IPS-NIHi7 (cell line): Measurements from ENCODE around the gene KCNIP1.
A peak's percentile ranks its signal among the peaks of the same experiment; 100 is the strongest.
"Not testable (repeated sequence)": the region's sequence is repeated elsewhere in the genome, so short reads cannot be mapped to it uniquely, and the experiment has no call there.

Experiments
- DNase-seq: peaks from one replicate; pipeline ENCODE4 v3.0.0; 2012; ENCODE audit warnings: mixed read lengths; ENCODE audit errors: extremely low spot score

The KCNIP1 gene

DNA sequence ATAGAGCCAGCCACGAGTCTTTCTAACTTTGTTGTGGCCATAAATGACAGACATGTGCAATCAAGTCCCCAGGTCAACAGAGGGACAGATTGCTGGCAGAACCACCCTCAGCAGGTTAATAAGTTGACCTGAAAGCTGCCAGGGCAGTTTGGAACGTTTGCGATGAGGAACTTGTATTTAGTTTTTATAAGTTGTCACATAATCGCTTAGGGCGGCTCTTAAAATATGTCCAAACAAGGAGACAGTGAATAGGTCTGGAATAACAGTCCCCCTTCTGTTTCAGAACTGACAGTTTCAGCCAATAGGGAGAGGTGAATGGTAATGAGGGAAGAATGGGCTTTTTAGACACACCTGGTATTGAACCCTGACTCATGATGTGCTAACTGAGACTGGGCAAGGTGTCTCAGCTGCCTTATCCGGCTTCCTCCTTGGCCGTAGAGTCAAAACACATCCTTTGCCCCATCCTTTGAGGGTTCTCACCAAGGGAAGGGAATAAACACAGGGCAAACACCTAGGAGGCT, 246.2 kb downstream of the KCNIP1 start:
- DNase-seq = no peak

DNA sequence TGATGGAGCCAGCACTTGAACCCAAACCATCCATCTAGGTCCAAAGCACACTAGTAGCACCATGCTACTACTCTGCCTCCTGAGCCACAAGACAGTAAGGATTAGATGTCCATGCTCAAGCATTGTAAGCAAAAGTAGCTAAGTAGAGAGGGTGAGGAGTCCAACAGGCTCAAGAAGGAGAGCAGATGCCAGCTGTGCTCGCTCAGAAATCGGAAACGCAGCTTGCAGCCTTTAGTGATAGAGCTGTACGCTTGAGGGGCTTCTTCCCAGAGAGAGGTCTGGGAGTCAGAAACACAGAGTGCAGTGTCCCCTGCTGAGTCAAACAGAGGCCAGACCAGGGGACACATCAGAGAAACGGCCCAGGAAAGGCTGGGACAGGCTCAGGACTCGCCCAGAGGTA, 247.0 kb downstream of the KCNIP1 start:
- no peak for DNase-seq

DNA sequence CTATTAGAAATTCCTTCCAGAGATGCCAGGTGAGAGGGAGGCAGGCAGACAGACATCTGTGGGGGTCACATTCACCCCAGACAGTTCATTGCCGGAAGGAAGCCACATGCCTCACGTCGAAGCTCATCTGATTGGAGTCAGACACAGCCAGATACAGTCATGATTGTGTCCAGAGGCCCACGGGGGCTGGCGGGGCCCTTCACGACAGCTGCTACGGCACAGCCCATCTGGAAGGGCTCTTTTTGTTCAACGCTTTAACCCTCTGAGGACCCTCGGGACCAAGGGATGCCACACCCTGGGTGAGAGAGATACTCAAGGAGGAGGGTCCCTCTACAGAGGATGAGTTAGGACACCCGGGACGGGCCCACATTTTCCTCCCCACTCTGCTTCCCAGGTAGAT, 247.8 kb downstream of the KCNIP1 start:
- no peak for DNase-seq

DNA sequence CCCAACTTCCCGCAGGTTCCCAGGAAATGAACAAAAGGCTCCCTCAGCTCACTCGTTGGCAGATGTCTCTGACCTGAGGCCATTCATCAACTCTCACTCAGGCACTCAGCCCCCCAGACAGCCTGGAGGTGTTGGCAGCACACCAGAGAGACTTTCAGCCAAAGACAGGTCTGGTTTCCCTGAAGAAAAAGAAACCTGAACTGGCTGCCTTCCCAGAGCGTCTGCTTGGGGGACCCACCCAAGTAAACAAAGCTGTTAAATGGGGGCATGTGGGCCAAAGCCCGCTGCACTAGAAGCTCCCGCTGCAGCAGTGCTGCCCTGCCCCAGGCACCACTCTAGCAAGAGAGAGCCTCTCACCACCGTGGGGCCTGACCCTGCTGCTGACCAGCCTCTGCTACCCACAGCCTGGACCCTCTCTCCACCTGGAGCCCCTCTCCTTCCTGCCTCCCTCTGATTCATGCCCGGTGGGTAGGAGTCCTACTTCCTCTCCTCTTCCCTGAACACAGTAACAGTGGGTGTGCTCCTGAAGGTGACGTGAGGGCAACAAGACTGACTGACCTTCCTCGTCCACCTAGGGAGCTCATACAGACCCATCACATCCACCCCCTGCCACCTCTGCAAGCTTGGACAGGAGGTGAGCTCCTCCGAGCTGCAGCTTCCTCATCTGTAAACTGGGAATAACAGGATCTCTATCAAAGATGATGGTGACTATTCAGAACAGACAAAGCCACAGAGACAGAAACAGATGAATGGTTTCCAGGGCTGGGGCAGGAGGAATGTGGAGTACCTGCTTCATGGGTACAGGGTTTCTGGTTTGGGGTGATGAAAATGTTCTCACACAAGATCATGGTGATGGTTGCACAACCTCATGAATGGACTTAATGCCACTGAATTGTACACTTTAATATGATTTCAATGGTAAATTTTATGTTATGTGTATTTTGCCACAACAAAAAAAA, 248.7 kb downstream of the KCNIP1 start:
- no peak for DNase-seq

DNA sequence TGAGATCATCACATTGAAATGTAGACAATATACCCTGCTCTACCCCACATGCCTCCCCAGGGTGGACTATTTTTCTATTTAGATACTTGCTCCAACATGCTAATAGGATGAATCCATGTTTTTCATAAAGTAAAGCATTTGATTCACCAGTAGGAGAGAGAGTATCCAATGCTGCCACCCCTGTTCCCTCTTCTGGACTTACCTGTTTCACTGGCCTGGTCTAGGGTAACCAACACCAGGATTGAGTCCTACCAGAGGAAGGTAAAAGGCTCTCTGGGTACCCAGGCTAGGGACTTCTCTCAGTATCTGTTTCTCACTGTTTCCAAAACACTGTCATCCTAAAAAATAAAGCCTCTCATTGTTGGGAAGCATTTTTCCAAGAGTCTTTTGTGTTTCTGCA, 249.5 kb downstream of the KCNIP1 start:
- no peak for DNase-seq

DNA sequence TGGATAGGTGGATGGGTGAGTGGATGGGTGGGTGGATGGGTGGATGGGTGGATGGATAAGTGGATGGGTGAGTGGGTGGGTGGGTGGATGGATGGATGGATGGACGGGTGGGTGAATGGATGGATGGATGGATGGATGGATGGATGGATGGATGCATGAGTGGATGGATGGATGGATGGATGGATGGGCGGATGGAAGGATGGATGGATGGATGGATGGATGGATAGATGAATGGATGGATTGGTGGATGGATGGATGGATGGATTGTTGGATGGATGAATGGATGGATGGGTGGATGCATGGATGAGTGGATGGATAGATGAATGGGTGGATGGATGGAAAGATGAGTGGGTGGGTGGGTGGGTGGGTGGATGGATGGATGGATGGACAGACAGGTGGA, 250.7 kb downstream of the KCNIP1 start:
- DNase-seq = not testable (repeated sequence)

DNA sequence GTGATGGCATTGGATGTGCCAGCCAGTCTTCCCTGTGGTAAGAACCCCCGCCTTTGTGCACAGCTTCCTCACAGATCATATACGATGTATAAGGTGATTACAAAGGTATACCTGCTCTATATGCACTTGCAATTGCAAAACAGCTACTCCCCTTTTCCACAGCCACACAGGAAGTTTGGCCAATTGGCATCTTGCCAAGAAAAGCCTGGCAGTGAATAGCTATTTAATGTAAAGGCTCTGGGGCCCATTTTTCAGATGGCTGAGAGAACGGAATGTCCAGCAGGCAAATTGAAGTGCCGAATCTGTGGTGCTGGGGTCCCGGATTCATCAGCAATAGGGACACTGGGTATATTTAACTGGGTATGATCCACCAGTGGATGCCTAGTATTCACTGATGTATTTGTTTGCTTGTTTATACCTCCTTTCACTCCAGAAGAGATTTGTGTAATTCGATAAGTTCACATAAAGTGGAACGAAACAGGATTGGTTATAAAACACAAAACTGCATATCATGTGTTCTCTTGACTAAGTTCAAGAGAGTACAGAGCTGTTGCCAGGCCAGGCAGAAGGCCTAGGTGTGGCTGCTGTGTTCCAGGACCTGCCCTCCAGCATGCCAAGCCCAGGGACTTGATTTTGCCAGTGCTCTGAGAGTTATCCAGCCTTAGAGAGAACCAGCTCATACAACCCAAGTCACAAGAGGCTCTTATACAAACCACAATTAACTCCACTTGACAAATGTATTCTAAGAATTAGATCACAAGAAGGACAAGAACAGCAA, 252.0 kb downstream of the KCNIP1 start:
- no peak for DNase-seq

DNA sequence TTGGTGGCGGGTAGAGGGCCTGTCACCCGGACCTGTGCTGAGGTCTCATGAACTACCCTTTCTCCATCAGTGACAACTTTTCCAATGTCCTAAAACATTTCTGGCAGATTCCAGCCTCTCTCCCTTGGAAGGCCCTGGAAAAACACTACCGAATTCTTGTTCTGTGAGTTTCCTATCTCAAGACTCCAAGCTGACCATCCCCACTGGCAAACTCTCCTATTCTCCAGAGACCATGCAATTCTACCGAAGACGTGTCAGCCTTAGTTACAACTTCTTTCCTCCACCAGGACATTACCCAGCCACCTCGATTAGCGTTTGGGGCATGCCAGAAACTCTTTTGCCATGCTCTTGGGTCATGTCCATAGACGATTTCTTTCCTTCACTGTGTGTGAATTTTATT, 252.9 kb downstream of the KCNIP1 start:
- DNase-seq = no peak

DNA sequence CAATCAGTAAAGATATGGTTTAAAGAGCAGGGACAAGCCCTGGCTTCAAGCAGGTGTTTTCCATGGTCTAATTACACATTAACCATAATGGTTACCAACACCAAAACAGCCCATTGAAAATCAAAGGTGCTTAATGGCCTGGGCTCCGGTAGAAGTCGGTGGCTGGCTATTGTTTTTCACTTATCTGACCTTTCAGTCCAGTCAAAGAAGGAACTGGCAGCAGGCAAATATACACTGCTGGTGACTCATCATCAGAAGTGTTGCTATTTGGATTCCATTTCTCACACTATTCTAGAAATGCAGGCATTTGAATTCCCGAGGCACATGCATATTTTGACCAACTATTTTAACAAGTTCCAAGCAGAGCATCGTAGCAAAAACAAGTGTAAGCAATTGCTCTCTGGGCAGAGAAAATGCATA, 253.4 kb downstream of the KCNIP1 start:
- DNase-seq = no peak

DNA sequence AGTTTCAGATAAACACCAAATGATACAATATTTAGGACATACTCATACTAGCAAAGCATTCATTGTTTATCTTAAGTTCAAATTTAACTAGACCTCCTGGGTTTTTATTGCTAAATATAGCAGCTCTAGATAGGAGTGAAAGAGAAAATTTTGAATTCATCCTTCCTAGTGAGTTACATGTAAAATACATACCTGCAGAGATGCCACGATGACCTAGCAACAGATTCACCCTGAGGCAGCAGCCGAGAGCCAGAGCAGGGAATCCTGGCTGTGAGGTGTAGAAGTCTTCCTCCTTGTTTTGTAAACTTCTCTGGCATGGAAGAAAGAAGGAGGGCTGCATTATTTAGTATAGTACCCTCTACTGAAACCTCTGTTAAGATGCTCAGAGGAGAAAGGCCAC, 253.8 kb downstream of the KCNIP1 start:
- no peak for DNase-seq

DNA sequence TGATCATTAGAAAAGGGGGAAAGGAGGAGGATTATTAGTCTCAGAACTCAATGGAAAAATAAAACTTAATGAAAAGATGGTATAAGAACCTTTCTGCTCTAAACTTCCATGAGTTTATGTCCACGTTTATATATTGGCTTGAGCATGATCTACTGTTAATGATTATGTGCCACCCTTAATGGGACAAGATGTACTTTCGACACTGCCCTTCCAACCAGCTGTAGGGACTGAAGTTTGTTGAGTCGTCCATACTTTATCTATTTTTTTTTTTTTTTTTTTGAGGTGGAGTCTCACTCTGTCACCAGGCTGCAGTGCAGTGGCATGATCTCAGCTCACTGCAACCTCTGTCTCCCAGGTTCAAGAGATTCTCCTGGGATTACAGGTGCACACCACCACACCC, 254.7 kb downstream of the KCNIP1 start:
- DNase-seq = no peak

DNA sequence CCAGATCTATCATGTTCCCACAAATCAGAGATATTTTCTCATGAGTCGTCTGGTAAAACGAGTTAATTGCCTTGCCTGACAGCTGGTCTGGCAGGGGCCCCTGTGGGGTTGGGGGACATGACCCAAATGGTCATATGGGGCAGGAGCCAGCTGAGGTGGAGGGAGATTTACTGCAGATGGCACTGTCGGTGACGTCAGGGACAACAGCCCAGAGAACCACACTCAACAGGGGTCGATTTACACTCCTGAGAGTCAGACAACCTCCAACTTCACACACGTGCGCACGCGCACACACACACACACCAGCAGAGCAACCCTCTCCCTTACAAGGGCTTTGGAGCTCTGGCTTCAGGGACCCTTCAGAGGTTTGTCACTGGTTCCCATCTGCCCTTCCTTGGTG, 256.3 kb downstream of the KCNIP1 start:
- no peak for DNase-seq

DNA sequence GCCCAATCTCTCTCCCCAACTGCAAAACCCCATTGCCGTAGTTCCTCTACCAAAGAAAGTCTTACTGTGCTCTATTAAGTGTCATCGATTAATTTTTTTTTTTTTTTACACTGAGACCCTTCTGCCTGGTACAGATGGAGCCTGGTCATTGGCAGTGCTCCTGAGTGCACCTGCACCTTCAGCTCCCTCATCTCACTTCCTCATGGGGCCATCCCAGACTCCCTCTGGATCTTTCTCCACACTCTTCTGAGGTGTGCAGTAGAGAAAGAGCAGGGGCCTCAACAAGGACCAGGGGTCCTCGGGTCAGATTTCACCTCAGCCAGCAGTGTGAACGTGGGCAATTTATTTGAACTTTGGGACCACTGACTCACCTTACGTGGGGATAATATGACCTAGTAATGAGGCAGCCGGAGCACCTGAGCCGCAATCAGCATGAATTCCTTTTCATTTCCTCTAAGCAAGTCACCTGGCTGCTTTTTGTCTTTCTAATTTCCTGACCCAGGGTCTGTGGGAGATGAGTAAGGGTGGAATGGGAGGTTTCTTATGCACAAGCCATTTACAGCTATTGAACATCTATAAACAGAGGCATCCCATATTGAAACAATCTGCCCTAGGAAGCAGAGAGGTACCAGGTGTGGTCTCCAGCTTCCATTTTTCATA, 257.4 kb downstream of the KCNIP1 start:
- DNase-seq = peak; percentile 61

DNA sequence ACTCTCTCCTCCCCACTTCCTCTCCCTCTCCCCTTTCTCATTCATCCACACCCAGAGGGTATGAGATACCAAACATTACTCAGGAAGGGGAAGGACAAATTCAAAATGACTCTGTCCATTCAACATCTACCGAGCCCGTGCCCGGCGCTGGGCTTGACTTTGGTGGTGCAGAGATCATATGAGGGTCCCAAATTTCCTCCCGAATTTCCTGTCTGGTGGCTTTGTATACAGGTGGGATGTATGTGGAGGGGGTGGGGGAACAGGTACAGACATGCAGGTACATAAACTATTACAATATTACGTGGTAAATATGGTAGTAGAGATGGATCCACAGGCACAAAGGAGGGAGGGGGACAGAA, 257.9 kb downstream of the KCNIP1 start:
- DNase-seq = no peak

DNA sequence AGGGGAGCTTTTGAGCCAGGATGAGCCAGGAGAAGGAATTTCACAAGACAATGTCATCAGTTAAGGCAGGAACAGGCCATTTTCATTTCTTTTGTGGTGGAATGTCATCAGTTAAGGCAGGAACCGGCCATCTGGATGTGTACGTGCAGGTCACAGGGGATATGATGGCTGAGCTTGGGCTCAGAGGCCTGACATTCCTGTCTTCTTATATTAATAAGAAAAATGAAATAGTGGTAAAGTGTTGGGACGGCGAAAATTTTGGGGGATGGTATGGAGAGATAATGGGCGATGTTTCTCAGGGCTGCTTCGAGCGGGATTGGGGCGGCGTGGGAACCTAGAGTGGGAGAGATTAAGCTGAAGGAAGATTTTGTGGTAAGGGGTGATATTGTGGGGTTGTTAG, 258.5 kb downstream of the KCNIP1 start:
- not testable (repeated sequence) for DNase-seq

DNA sequence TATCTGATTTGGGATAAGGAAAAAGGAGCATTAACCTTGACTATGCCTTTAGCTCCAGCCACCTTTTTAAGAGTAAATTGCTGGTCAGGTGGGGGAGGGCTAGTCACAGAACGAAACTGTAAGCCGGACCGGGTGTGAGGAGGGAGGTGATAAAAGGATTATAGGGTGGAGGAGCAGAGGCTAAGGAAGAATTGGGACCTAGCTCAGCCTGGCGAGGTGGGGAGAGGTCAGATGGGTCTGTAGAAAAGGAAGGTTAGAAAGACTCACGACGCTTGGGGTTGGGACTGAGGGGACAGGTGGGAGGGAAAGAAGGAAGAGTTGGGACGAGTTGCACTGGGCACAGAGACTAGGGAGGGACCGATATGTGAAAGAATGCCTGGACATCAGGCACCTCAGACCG, 262.0 kb downstream of the KCNIP1 start:
- DNase-seq = not testable (repeated sequence)

DNA sequence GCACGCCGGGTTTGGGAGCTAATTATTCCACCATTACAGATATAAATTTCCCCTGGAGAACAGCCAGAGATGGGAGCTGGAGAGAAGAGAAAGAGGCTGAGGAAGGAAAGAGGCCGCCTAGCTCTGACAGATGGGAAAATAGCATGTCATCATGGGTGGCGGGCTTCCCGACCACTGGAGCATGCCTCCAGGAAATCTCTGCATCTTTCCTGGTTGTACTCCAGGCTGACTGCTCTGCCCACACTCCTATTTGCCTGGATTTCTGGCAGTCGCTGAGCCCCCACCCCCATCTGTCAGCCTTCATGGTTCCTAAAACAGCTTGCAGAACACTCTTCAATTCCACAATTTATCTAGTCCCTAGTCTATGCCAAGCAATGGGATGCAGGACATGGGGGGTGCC, 265.4 kb downstream of the KCNIP1 start:
- DNase-seq = no peak

DNA sequence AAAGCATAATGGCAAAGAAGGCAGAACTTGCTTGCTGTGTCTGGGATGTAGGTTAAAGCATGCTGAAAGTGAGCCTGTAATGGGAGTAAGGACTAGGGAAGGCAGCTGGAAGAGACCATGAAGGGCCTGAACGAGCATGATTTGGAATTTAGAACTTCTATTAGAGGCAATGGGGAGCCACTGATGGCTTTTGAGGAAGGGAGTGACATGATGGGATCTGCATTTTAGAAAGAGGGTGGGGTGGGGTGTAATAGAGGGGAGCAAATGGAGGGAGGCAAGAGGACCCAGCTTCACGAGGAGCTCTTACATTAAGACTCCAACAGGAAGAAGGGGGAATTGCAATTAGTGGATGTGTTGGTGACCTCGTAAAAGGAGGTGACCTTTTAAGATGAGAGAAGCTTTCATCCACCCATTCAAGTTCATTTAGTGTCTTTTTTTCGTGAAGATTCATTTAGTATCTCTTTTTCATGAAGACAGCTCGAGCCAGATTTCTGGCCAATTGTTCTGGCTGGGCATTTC, 266.1 kb downstream of the KCNIP1 start:
- DNase-seq = no peak

DNA sequence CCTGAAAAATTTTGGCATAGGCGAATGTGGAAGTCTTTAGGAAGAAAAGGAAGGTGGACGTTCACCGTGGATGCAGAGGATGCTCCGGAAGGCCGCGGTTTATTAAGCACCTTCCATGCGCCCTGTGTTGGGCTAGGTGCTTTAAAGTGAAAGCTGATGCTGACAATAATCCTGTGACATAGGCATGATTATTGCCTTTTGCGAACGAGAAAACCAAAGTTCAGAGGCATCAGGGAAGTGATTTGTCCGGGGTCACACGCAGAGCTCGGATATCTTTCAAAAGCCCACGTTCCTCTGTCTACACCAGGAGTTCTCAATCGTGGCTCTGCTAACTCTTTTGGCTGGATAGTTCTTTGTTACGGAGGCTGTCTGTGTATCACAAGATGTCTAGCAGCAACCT, 267.7 kb downstream of the KCNIP1 start:
- no peak for DNase-seq

DNA sequence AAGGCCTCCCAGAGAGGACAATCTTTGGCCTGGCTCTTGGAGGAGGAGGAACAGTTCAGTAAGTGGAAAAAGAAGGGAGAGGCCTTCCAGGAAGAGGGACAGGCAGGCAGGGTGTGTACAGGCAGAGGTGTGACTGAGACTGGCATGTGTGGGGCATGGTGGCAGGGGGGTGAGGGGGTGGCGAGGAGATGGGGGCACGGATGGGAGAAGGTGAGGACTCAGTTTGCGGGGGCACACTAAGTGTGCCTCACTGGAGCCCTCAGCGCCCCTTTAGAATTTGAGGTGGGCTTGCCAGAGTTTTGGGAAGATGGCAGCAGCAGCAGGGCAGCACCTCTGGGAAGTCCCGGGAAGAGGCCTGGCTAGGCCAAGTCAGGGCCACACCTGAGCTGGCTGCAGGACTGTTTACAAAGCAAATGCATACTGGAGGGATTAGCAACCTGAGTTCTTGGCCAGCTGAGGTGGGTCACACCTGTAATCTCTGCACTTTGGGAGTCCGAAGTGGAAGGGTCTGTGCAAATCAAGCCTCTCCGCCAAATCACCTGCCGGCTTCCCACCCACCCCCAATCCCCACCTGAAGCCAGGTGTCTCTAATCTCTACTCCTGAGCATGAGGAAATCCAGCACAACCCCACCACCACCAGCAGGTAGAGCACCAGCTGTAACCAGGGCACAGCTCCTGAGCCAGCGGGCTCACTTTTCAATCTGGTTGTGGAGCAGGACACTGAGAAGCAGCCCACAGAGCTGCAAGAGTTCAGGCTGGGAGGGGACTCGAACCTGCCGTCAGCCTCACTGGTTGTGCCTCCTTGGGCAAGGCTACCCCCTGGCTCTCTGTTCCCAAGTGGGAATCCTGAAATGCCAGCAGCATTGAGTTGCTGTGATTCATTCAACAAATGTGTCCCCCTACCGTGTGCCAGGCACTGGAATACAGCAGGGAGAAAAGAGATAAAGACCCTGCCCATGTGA, 269.5 kb downstream of the KCNIP1 start:
- no peak for DNase-seq

DNA sequence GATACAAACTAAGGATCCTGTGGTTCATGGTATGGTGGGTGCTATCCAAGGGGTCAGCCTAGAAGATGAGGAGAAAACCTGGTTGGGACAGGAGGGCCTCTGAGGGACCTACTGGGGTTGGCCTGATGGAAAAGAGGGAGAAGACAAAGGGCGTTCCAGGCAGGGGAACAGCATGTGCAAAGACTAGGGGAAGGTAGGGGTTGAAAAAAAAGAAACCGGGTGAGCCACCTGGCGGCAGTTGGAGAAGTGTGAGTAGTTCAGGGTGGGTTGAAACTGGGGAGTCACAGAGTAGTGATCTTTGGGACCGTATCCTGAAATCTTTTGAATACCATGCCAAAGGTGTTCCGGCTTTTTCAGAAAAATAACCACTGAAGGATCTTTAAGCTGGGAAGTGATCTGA, 271.0 kb downstream of the KCNIP1 start:
- no peak for DNase-seq
